HG03575 (cell line): ENCODE data around the gene OR56A4.
"Not testable (repeated sequence)": the region's sequence is repeated elsewhere in the genome, so short reads cannot be mapped to it uniquely, and the experiment has no call there.

Experiments used
- ATAC-seq: cut with Tn5 transposase; IDR thresholded peaks from one replicate; pipeline ENCODE4 v1.9.1; 2021; ENCODE audit not compliant: unreplicated experiment, insufficient number of reproducible peaks, low FRiP score; ENCODE audit errors: extremely low read depth

The OR56A4 gene

DNA sequence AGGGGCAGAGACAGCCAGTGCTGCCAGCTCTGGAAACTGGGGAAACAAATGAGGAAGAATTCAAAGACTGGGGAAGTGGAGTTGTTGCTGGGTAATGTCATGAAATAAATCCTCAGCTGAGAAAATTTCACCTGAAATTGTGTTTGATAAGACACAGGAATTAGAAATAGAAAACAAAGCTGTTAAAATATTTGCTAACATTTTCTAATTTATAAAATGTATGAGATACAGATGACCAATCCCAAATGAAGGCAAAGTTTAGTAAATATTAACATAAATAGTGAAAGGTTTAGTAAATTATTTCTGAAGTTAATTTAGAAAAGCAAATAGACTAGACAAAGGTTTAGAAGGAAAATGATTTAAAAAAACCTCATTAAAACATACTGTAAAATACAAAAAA is 38.4 kb downstream of the OR56A4 start, which contains the start of gene OR56A5:
OR56A5 (minus strand) TSS at position 101 of the 400 bp plus-strand sequence; CDS start at position 101, 0 bp downstream.
- no peak for ATAC-seq

DNA sequence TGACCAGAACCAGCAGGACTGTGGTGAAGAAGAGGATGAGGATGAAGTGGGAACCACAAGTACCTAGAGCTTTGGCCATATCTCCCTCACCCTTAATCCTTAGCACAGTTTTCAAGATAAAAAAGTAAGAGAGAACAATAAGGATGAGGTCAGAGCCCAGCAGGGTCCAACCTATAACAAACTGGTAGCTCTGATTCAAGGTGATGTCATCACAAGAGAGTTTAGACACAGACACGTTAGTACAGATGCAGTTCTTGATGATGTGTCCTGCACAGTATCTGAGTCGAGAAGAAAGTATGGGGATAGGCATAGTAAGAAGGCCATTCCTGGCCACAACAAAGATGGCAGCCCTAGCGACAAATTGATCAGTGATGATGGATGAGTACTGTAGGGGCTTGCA is 39.0 kb downstream of the OR56A4 start:
- ATAC-seq: no peak

DNA sequence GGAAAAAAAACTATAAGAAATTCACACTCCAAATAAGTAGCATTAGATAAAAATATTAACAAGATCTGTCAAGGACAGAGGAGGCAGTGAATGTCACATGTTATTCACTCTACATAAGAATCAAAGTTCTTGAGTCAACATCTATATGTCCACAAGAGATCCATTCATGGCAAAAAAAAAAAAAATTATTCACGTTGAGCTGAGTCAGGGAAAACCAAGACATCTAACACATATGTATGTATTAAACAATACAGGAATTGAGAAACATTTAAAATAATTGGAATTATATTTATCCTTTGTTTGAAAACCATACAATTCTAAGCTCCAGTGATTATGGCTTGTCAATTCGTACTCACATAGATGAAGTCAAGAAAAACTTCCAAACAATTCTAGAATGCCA is 39.8 kb downstream of the OR56A4 start:
- no peak for ATAC-seq

DNA sequence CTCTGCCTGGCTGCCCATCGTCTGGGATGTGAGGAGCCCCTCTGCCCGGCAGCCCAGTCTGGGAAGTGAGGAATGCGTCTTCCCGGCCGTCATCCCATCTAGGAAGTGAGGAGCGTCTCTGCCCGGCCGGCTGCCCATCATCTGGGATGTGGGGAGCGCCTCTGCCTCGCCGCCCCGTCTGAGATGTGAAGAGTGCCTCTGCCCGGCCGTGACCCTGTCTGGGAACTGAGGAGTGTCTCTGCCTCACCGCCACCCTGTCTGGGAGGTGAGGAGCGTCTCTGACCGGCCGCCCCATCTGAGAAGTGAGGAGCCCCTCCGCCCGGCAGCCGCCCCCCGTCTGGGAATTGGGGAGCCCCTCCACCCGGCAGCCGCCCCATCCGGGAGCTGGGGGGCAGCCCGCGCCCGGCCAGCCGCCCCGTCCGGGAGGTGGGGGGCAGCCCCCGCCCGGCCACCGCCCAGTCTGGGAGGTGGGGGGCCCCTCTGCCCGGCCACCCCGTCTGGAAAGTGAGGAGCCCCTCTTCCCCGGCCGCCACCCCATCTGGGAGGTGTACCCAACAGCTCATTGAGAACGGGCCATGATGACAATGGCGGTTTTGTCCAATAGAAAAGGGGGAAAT is 45.9 kb downstream of the OR56A4 start:
- not testable (repeated sequence) for ATAC-seq

DNA sequence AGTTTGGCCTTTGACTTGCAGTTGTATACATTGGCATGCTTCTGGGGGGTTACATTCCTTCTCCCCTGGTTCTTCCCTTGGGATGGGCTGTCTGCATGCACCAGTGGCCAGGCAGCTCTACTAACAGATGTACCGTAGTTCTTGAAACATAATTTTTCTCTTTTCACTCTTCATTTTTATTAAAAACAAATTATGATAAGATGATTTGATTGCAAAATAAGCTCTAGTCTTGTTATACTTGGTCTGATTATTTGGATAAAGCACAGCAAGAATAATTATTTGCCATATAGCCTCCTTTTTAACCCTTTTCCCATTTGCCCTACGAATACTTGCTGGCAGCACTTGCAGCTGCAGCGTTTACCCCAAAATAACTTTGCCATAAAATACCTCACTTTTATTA is 51.2 kb downstream of the OR56A4 start:
- no peak for ATAC-seq
